Limb (tissue), 2 donors: ENCODE measurements around the gene ZNF322.

Experiments used
- DNase-seq, 2 donors: peaks; one replicate each; pipeline ENCODE4 v3.0.0-alpha.2; 2016; ENCODE audit errors: extremely low spot score in 2 of 2

ZNF322 gene

GRCh38 chr6:26613689-26614683 is 45.6 kb downstream of the ZNF322 start:
- peak in 1 of 2 donors; percentile 33 for DNase-seq

GRCh38 chr6:26613201-26613600 is 46.3 kb downstream of the ZNF322 start:
- no peak for DNase-seq

GRCh38 chr6:26611599-26611998 is 47.9 kb downstream of the ZNF322 start:
- DNase-seq, result no peak

GRCh38 chr6:26609463-26609862 is 50.1 kb downstream of the ZNF322 start:
- DNase-seq, result no peak

- peak; percentile 50 to 55 for DNase-seq
These were observed 51.9 kb downstream of the ZNF322 start for GRCh38 chr6:26607434-26608230.

- no peak for DNase-seq
These were observed 54.7 kb downstream of the ZNF322 start for GRCh38 chr6:26604797-26605196.

GRCh38 chr6:26604026-26604425 is 55.5 kb downstream of the ZNF322 start:
- DNase-seq, result no peak

GRCh38 chr6:26602262-26602661 is 57.3 kb downstream of the ZNF322 start:
- DNase-seq, result no peak

GRCh38 chr6:26600759-26601158 is 58.8 kb downstream of the ZNF322 start:
- no peak for DNase-seq

- no peak for DNase-seq
These were observed 60.0 kb downstream of the ZNF322 start for GRCh38 chr6:26599591-26599990.

- DNase-seq, result no peak
These were observed 60.4 kb downstream of the ZNF322 start for GRCh38 chr6:26599134-26599533.

GRCh38 chr6:26598267-26598666 is 61.3 kb downstream of the ZNF322 start:
- no peak for DNase-seq

- no peak for DNase-seq
These were observed 61.7 kb downstream of the ZNF322 start for GRCh38 chr6:26597821-26598220.

- no peak for DNase-seq
These were observed 62.2 kb downstream of the ZNF322 start for GRCh38 chr6:26597389-26597766.

GRCh38 chr6:26596579-26597388 is 62.8 kb downstream of the ZNF322 start, which contains the start of gene ABT1:
TSS of gene ABT1 (plus strand) at chr6:26596953. CDS start at chr6:26596983, 30 bp downstream.
- DNase-seq, result peak; percentile 97 to 98

GRCh38 chr6:26595669-26596269 is 63.8 kb downstream of the ZNF322 start:
- DNase-seq, result peak; percentile 93 to 94

GRCh38 chr6:26594730-26595632 is 64.6 kb downstream of the ZNF322 start:
- peak in 1 of 2 donors; percentile 44 for DNase-seq

GRCh38 chr6:26594131-26594498 is 65.4 kb downstream of the ZNF322 start:
- DNase-seq, result no peak

- no peak for DNase-seq
These were observed 66.0 kb downstream of the ZNF322 start for GRCh38 chr6:26593278-26594130.
